H4 (cell line): ENCODE measurements around the gene BRD1. TPM values are rescaled to one million over a fixed set of nuclear protein-coding genes. Genes with fewer than 3 reads are reported as not detected.

Experiments
- DNase-seq: peaks from one replicate; pipeline ENCODE4 v3.0.0-alpha.2; 2015; ENCODE audit warnings: low spot score
- total RNA-seq: library from RNA; depleted of rRNA; stranded (reverse); fragments of >200 nt; shearing (Covaris generic); gene quantifications from 2 replicates; pipeline ENCODE4 v1.2.3, GENCODE V29; 2014; rRNA removed

Gene BRD1
- total RNA-seq, 1 experiment from 2014 or later, result 7.3 TPM

DNA sequence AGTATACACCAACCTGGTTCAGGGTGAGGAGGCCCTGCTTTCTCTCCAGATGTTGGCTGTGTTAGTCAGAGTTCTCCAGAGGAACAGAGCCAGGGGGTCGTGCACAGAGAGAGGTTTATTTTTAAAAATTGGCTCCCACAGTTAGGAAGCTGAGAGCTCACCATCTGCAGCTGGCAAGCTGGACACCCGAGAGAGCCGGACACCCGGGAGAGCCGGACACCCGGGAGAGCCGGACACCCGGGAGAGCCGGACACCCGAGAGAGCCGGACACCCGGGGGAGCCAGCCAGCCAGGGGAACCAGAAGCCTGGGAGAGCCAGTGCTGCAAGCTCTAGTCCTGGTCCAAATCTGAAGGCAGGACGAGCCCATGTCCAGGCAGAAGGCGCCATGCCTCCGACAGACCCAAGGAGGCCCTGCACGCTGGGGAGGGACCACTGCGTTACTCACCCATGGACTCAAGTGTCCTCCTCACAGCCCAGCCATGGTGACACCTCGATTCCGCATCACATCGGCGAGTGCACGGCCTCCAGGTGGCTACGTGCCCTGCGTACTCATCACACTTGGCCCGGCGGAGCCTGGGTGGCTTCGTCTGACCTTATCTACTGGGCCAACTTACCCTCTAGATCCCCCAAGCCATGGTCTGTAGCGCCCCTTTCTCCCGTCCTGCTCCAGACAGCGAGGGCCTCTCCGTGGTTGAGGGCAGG, 99.0 kb downstream of the BRD1 start:
- no peak for DNase-seq

DNA sequence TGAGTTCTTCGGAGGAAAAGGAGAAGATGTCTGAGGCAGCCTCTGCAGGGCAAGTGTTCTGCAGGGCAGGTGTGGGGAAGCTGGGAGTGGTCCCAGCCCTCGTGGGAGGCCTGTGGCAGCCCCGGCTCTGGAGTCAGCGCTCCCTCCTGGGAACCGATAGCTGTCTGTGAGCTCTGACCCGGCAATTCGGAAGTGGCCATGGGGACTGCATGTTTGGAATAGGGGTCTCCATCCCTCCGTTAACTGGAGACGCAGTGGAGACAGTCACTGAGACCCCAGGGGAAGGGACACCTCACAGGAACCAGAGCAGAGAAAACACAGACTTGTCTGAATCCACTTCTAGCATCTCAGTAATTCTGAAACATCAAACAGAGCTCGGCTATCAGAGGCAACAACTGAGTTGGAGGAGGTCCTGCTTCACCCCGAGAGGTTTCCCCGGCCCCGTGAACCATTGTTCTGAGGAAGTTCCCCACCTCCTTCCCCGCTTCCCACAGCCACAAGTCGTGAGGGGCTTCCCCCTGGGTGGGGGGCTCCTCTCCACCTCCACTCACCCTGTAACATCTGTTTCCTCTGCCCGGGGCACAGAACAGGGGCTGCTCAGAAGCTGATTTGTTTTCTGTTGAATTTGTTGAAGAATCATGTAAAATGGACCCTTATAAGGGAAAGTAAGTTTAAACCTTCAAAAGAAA, 99.6 kb downstream of the BRD1 start:
- no peak for DNase-seq

- no peak for DNase-seq
Observed at GRCh38 chr22:49727191-49727880, 100.3 kb downstream of the BRD1 start.

DNA sequence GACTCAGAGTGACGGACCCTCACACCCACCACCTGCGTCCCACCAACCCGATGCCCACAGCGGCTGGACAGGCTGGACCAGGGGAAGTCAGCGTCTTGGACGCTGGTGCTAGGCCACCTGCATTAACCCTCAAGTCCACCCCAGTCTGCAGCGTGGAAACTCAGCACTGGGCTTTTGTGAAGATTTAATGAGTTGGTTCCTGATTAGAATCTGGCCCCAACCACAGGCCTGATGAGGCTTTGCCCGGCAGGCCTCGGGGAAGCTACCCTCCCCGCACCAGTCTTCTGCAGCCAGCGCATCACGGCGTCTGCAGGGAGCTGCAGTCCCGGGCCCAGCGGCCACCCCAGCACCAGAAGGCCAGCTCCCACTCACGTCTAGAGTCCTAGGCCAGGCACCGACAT, 101.0 kb downstream of the BRD1 start:
- DNase-seq, result no peak

DNA sequence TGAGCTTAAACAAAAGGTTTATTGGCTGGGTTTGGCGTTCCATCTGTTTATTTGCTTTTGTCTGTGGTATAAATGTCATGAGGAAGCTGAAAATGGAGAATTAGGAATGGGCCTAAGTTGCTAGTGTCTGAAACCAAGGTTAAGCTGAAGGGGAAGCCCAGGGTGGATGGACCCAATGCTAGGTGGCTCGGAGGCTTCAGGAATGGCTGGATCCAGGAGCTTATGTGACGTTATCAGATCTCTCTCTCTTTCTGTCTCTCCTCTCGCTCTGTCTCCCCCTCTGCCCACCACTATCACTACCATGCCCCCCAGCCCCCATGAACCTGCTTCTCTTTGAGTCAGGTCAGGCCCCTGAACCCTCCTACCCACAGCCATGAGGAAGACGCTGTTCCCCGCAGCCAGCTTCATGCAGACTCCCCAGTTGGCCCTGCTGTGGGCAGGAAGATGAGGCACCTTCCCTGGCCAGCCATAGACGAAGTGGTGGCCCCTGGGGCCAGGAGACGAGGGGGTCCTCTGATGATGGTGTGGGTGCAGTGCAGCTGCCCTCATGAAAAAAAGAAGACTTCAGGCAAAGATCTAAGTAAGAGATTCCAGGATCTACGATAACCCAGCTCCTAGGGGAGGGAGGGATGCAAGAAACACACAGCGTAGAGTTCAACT, 101.5 kb downstream of the BRD1 start:
- DNase-seq, result no peak

DNA sequence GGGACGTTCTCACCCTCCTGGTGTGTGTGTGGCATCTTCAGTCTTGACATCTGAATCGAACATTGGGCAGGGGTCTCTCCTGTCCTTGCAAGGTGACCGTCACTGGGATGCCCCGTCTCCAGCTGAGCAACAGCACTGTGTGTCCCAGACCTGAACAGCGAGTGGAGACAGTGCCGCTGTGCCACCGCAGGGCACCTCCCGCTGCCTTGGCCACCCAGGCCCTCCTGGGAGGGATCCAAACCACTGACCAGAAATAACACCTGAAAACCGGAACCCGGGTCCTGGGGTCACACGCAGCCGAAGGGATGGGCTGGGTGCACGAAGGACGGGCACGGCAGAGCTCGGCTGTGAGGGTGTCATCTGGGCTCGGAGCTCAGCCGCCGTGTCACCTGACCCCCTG, 102.2 kb downstream of the BRD1 start:
- no peak for DNase-seq

DNA sequence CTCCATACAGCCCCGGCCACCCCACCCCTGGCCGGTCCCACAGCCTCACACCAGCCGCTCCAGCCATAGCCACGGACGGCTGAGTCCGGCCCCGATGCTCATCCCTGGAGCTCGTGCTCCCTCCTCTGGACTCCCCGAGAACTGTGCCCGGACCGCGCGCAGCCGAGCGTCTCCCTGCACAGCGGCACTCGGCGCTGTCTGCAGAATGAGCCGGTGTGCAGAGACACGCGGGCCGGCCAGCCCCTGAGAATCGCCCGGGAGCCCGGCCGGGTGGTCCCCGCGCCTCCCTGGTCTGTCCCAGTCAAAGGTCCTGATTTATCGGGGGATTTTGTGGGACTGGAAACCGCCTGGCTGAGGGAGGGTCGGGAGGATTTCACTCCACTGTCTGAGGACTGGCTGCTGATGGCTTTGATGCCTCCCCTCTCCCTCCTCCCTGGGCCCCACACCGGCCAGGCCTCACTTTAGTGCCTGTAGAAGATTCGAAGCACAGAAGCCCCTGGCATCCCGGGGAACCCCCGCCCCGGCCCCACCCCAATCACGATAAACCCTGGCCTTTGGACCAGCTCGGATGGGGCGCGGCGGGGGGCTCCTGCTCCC, 102.7 kb downstream of the BRD1 start:
- DNase-seq, result peak; percentile 49

DNA sequence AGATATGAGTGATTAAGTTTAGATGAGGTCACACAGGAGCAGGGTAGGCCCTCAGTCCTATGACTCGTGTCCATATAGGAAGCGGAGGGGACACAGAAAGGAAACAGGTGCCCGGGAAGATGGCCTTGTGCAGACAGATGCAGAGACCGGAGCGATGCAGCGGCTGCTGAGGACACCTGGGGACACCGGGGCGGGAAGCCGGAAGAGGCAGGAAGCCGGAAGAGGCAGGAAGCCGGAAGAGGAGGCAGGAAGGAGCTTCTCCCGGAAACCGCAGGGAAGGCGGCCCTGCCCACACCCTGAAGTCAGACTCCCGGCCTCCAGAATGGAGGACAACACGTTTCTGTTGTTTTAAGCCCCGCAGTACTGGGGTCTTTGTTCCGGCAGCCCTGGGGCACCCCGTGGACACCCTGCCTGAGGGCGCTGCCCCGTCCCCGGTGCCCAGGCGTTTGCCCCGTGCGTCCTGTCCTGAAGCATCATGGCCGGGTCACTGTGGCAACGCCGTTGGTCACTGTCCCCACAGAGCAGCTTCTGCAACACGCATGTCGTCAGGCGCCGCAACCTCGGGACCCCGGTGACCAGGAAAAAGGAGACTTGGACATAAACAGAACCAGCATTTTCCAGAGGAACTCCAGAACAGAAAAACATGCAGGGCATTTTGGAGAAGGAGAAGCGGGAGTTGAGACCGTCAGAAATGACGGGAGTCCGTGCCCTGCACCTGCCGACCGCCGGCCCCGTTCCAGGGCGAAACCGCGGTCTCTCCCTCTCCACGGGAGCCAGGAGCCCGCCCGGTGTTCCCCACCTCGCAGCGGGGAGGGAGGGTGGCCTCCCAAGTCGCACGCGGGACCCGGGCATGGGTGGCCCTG, 103.4 kb downstream of the BRD1 start:
- DNase-seq, result no peak

DNA sequence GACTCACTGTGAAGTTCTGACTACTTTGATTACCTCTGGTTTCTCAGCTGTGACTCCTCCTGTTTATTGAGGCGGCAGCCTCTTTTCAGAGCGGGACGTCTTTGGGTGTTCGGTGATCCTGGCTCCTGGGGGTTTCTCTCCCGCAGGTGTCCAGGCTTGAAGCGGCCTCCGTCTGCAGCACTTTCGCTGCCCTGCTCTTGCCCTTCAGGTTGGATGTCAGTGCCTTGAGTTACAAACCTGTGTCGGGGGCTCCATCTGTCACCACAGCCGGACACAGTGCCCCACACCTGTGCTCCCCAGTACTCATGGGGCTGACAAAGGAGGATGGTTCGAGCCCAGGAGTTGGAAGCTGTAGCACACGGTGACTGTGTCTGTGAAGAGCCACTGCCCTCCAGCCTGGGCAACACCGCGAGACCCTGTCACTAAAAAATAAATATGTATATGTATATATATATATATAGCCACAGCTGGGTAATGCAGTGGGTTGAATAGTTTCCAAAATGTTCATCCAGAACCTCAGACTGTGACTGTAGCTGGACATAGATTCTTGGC, 104.1 kb downstream of the BRD1 start:
- no peak for DNase-seq

Other genes starting within 250 kb of the BRD1 start
- 5.1 and 9.1 TPM in 2 replicates for gene ZBED4, start 26.0 kb upstream of the BRD1 start, total RNA-seq
- gene ALG12, start 90.6 kb upstream of the BRD1 start, total RNA-seq, result 13.9 and 22.3 TPM in 2 replicates
- gene CRELD2, start 90.8 kb upstream of the BRD1 start, total RNA-seq, result 95.9 and 113 TPM in 2 replicates
- 18.6 and 30.3 TPM in 2 replicates for gene PIM3, start 132.9 kb upstream of the BRD1 start, total RNA-seq
- not detected in 2 replicates for gene IL17REL, start 184.9 kb upstream of the BRD1 start, total RNA-seq
- gene TTLL8, start 230.4 kb upstream of the BRD1 start, total RNA-seq, result not detected in 2 replicates